PFSK-1 (cell line): Measurements from ENCODE around the gene CLDND2.

ENCODE experiments used
- POLR2AphosphoS5 ChIP-seq: IDR thresholded peaks from 2 replicates; pipeline ENCODE4 v1.6.1; 2012; ENCODE audit warnings: low read depth, mild to moderate bottlenecking, control low read depth, low read length, moderate library complexity
- REST ChIP-seq, 2 experiments: IDR thresholded peaks; 2 replicates each; pipeline versions ENCODE4 v1.6.1 to v1.8.0; 2011 to 2012; ENCODE audit warnings: low read depth in 2 of 2, low read length in 2 of 2, control low read depth in 1 of 2, inconsistent platforms in 1 of 2, mild to moderate bottlenecking in 1 of 2, moderate library complexity in 1 of 2; ENCODE audit not compliant: insufficient read depth in 1 of 2
- SIN3A ChIP-seq: IDR thresholded peaks from 2 replicates; pipeline ENCODE4 v1.6.1; 2012; ENCODE audit warnings: mild to moderate bottlenecking, low read length, moderate library complexity, borderline replicate concordance; ENCODE audit not compliant: insufficient read depth
- TAF1 ChIP-seq: IDR thresholded peaks from 2 replicates; pipeline ENCODE4 v1.6.1; 2012; ENCODE audit warnings: low read length, control low read depth, borderline replicate concordance; ENCODE audit not compliant: insufficient read depth

- TF ChIP-seq POLR2AphosphoS5 (no peak), TAF1 (no peak), REST (IDR thresholded peaks at IDR 0.05; ENCODE audit: insufficient read depth in 1 of 2, low read depth in 2 of 2, low read length in 2 of 2) (no peak), SIN3A (no peak)
Observed at GRCh38 chr19:51337861-51338562, 30.8 kb downstream of the CLDND2 start.
